HEK293T (cell line): Measurements from ENCODE around the gene EIF1AD.
A peak's percentile ranks its signal among the peaks of the same experiment; 100 is the strongest.

Source experiments
- CTCF ChIA-PET: fragments of 350-600 bp; formaldehyde crosslinking; extraction: SDS; loops from one replicate; lab custom pipeline; 2021; ENCODE audit warnings: antibody characterized with exemption, inconsistent platforms; lab: Yijun Ruan, JAX
- POLR2A ChIA-PET: fragments of 350-600 bp; formaldehyde crosslinking; extraction: SDS; loops from one replicate; lab custom pipeline; 2020; ENCODE audit warnings: antibody characterized with exemption, inconsistent platforms; lab: Yijun Ruan, JAX
- DNase-seq: peaks from one replicate; pipeline ENCODE4 v3.0.0; 2012; ENCODE audit warnings: mixed read lengths; ENCODE audit errors: extremely low spot score
- ARNT ChIP-seq: fragments of 450-650 bp; IDR thresholded peaks from 2 replicates; pipeline ENCODE4 v1.6.1; 2017; ENCODE audit warnings: mild to moderate bottlenecking
- BHLHE40 ChIP-seq: fragments of 450-650 bp; IDR thresholded peaks from 2 replicates; pipeline ENCODE4 v1.6.1; 2016; ENCODE audit warnings: mild to moderate bottlenecking, moderate library complexity, borderline replicate concordance
- CTBP1 ChIP-seq: fragments of 450-650 bp; IDR thresholded peaks from 2 replicates; pipeline ENCODE4 v1.6.1; 2016; ENCODE audit warnings: borderline replicate concordance
- ELF4 ChIP-seq: fragments of 450-650 bp; IDR thresholded peaks from 2 replicates; pipeline ENCODE4 v1.6.1; 2017; ENCODE audit warnings: antibody characterized with exemption
- FOXA1 ChIP-seq: fragments of 450-650 bp; IDR thresholded peaks from 2 replicates; pipeline ENCODE4 v1.6.1; 2016; ENCODE audit warnings: mild to moderate bottlenecking
- FOXK2 ChIP-seq: fragments of 450-650 bp; IDR thresholded peaks from 2 replicates; pipeline ENCODE4 v1.6.1; 2016; ENCODE audit warnings: mild to moderate bottlenecking
- FOXM1 ChIP-seq: fragments of 450-650 bp; IDR thresholded peaks from 2 replicates; pipeline ENCODE4 v1.6.1; 2017; ENCODE audit warnings: mild to moderate bottlenecking, borderline replicate concordance
- HDGF ChIP-seq: fragments of 450-650 bp; IDR thresholded peaks from 2 replicates; pipeline ENCODE4 v1.6.1; 2017; ENCODE audit warnings: antibody characterized with exemption, borderline replicate concordance
- L3MBTL2 ChIP-seq: fragments of 450-650 bp; conservative IDR thresholded peaks from 2 replicates; pipeline ENCODE4 v1.6.1; 2016; ENCODE audit warnings: mild to moderate bottlenecking
- LEF1 ChIP-seq: fragments of 450-650 bp; IDR thresholded peaks from 2 replicates; pipeline ENCODE4 v1.6.1; 2017; ENCODE audit warnings: mild to moderate bottlenecking, borderline replicate concordance
- NFRKB ChIP-seq: fragments of 450-650 bp; IDR thresholded peaks from 2 replicates; pipeline ENCODE4 v1.6.1; 2016; ENCODE audit warnings: mild to moderate bottlenecking, moderate library complexity
- PKNOX1 ChIP-seq: fragments of 450-650 bp; IDR thresholded peaks from 2 replicates; pipeline ENCODE4 v1.6.1; 2016
- SP1 ChIP-seq: fragments of 450-650 bp; IDR thresholded peaks from 2 replicates; pipeline ENCODE4 v1.6.1; 2017
- SUZ12 ChIP-seq: fragments of 450-650 bp; IDR thresholded peaks from 2 replicates; pipeline ENCODE4 v1.6.1; 2016; ENCODE audit warnings: mild to moderate bottlenecking
- TARDBP ChIP-seq: fragments of 450-650 bp; IDR thresholded peaks from 2 replicates; pipeline ENCODE4 v1.6.1; 2016
- ZNF384 ChIP-seq: fragments of 450-650 bp; IDR thresholded peaks from 2 replicates; pipeline ENCODE4 v1.6.1; 2016

The EIF1AD gene

GRCh38 chr11:66002648-66003225, 780 bp upstream of the EIF1AD start:
- CTCF ChIA-PET, result interaction anchor here (1.0 kb wide), 1 partner anchor 143 kb away, joined by 3 read pairs; no protein-coding TSS in a partner anchor
- POLR2A ChIA-PET, result interaction anchor here (0.6 to 1.5 kb wide), 14 partner anchors 12 to 388 kb away, joined by 3 to 9 read pairs (median 4); partner anchors contain the start of genes CCDC85B, FIBP, MUS81 and PCNX3
- TF ChIP-seq SP1 (no peak), ELF4 (no peak)
- DNase-seq, result no peak

- TF ChIP-seq PKNOX1, result no peak
- no peak for TF ChIP-seq TARDBP
- no peak for TF ChIP-seq ZNF384
- TF ChIP-seq ARNT, result no peak
- TF ChIP-seq LEF1, result no peak
- TF ChIP-seq SP1, result no peak
- TF ChIP-seq FOXA1, result no peak
- TF ChIP-seq L3MBTL2, result no peak
- TF ChIP-seq FOXK2, result no peak
- no peak for TF ChIP-seq FOXM1
- no peak for TF ChIP-seq BHLHE40
- no peak for TF ChIP-seq SUZ12
- TF ChIP-seq ELF4, result no peak
- no peak for TF ChIP-seq HDGF
- TF ChIP-seq CTBP1, result no peak
- POLR2A ChIA-PET, result no interaction called here
- CTCF ChIA-PET, result no interaction called here
- no peak for DNase-seq
Observed at GRCh38 chr11:65997286-65997685, 4.7 kb downstream of the EIF1AD start.

DNA sequence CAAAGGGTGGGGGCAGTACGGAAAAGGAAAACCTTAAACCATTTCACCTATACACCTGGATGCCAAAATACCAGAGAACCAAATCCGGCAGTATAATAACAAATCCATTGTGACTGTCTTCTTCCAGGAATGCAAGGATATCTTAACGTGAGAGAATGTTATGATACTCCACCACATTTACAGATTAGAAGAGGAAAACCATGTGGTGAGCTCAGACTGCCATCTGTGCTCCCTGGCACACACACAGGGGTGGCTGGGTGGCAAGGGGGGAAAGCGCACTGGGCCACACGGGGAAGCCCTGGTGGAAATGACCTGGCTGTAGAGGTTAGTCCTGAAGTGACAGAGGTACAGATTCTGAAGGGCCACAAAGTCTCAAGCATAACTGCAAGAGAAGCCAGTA, 9.9 kb downstream of the EIF1AD start:
- ChIA-PET POLR2A (no interaction called here), CTCF (interaction anchor here (0.9 to 1.8 kb wide), 4 partner anchors 30 to 281 kb away, joined by 3 to 4 read pairs (median 4); partner anchors contain the start of genes KAT5 and MUS81)
- no peak for DNase-seq
- no peak for TF ChIP-seq ELF4
- TF ChIP-seq SUZ12, result no peak
- no peak for TF ChIP-seq TARDBP
- TF ChIP-seq BHLHE40, result no peak
- TF ChIP-seq FOXA1, result no peak
- TF ChIP-seq LEF1, result no peak
- no peak for TF ChIP-seq ARNT
- TF ChIP-seq FOXM1, result no peak
- no peak for TF ChIP-seq HDGF
- no peak for TF ChIP-seq CTBP1
- no peak for TF ChIP-seq ZNF384
- TF ChIP-seq NFRKB, result no peak
- TF ChIP-seq L3MBTL2, result no peak
- TF ChIP-seq SP1, result no peak
- no peak for TF ChIP-seq FOXK2
- no peak for TF ChIP-seq PKNOX1

DNA sequence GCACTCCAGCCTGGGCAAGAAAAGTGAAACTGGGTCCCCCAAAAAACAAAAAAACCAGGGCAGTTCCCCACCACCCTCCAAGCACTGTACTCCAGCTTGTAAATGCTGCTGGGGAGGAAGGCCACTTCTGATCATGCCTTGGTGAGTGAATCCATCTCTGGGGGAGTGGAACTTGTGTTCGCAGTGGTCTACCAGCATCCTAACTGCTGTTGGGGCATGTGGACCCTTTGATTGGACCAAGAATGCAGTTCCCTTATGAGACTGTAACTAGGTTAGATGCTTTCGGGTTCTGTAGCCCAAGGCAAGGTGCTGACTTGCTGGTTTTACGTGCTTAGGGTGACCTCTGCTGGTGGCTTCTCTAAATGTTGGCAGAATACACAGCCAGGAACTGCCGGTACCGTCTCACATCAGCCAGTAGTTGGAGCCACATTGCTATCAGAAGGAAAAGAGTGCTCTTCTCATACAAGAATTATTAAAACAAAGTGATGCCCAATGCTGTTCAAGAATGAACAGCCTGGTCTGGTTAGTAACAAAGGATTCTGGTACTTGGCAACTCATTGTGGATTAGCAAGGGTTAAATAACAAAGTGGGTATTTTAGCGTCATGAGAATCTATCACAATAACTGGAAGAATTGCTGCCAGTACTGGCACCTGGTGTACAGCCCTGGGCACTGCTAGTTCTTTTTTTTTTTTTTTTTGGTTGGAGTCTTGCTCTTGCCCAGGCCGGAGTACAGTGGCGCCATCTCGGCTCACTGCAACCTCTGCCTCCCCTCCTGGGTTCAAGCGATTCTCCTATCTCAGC, 13.0 kb downstream of the EIF1AD start:
- DNase-seq, result peak; percentile 88
- CTCF ChIA-PET, result interaction anchor here (0.7 to 1.9 kb wide), 8 partner anchors 18 to 277 kb away, joined by 3 to 12 read pairs (median 4); partner anchors contain the start of genes AP5B1, CCDC85B, FIBP and KAT5
- TF ChIP-seq SUZ12 (no peak), NFRKB (no peak), ELF4 (no peak), TARDBP (no peak), FOXM1 (no peak), L3MBTL2 (no peak), ZNF384 (peak; percentile 95), HDGF (no peak)
- POLR2A ChIA-PET, result interaction anchor here (1.1 to 1.3 kb wide), 2 partner anchors 100 to 104 kb away, joined by 4 to 5 read pairs; partner anchors contain the start of gene FIBP

- DNase-seq, result no peak
- TF ChIP-seq CTBP1, result no peak
- no peak for TF ChIP-seq FOXM1
- no peak for TF ChIP-seq L3MBTL2
- TF ChIP-seq ARNT, result no peak
- no peak for TF ChIP-seq BHLHE40
- no peak for TF ChIP-seq FOXK2
- no peak for TF ChIP-seq SUZ12
- TF ChIP-seq ELF4, result no peak
- CTCF ChIA-PET, result interaction anchor here (1.3 kb wide), 1 partner anchor 243 kb away, joined by 4 read pairs; no protein-coding TSS in a partner anchor
- POLR2A ChIA-PET, result interaction anchor here (1.1 kb wide), 1 partner anchor 350 kb away, joined by 3 read pairs; the partner anchor contains the start of gene SIPA1
Observed at GRCh38 chr11:65987336-65987735, 14.6 kb downstream of the EIF1AD start.

- POLR2A ChIA-PET, result no interaction called here
- no peak for TF ChIP-seq BHLHE40
- no peak for TF ChIP-seq FOXA1
- no peak for TF ChIP-seq HDGF
- no peak for TF ChIP-seq TARDBP
- TF ChIP-seq CTBP1, result no peak
- no peak for TF ChIP-seq LEF1
- no peak for TF ChIP-seq ELF4
- no peak for TF ChIP-seq ZNF384
- TF ChIP-seq FOXK2, result no peak
- TF ChIP-seq SP1, result no peak
- TF ChIP-seq SUZ12, result no peak
- no peak for TF ChIP-seq FOXM1
- TF ChIP-seq PKNOX1, result no peak
- TF ChIP-seq ARNT, result no peak
- no peak for TF ChIP-seq L3MBTL2
- no peak for TF ChIP-seq NFRKB
- DNase-seq, result no peak
- CTCF ChIA-PET, result no interaction called here
Observed at GRCh38 chr11:65983589-65983987, 18.4 kb downstream of the EIF1AD start.
